GM12878 (cell line): Measurements from ENCODE around the gene CACNA2D4. TPM values are rescaled to one million over a fixed set of nuclear protein-coding genes. Genes with fewer than 3 reads are reported as not detected.

Experiments used
- CBX5 ChIP-seq: sonication (generic); IDR thresholded peaks from 2 replicates; pipeline ENCODE4 v1.6.1; 2016; ENCODE audit warnings: low read depth, moderate library complexity, mild to moderate bottlenecking, inconsistent platforms
- CHD2 ChIP-seq: IDR thresholded peaks from 2 replicates; pipeline ENCODE4 v1.6.1; 2011; ENCODE audit warnings: low read depth, low read length, improper control_type of control experiment, borderline replicate concordance
- PKNOX1 ChIP-seq: fragments of 450-650 bp; IDR thresholded peaks from 2 replicates; pipeline ENCODE4 v1.6.1; 2016; ENCODE audit warnings: mild to moderate bottlenecking
- SIN3A ChIP-seq: IDR thresholded peaks from 2 replicates; pipeline ENCODE4 v1.6.1; 2012; ENCODE audit warnings: low read depth, low read length, improper control_type of control experiment
- ZNF207 ChIP-seq: fragments of 450-650 bp; IDR thresholded peaks from 2 replicates; pipeline ENCODE4 v1.6.1; 2014; ENCODE audit warnings: antibody characterized with exemption, mild to moderate bottlenecking, borderline replicate concordance
- polyA plus RNA-seq, 11 experiments: library from polyadenylated mRNA; depleted of rRNA in 4 of 11; unstranded in 6 of 11; stranded (reverse) in 5 of 11; fragments of >200 nt; fragmentation: Nextera tagmentation in 4 of 11; fragmentation: Illumina TruSeq in 1 of 11; extraction: Ambion mirVana in 4 of 11; extraction: Trizol in 1 of 11; gene quantifications; 1 replicate in 1 of 11; 2 replicates in 10 of 11; pipeline versions ENCODE4 v1.2.1 to v1.2.3, GENCODE V29; 2011 to 2016; ENCODE audit warnings: inconsistent platforms in 2 of 11, missing spikeins in 2 of 11, low read depth in 1 of 11
- total RNA-seq, 4 experiments: library from RNA; depleted of rRNA in 3 of 4; stranded (reverse); fragments of >200 nt in 3 of 4; fragmentation: Illumina TruSeq in 1 of 4; extraction: Trizol in 1 of 4; gene quantifications; 2 replicates each; pipeline versions ENCODE4 v1.2.1 to v1.2.3, GENCODE V29; 2013 to 2021
- TF ChIP-seq, protein P1 (sequence below): fragments of 450-650 bp; IDR thresholded peaks from 2 replicates; pipeline ENCODE4 v1.6.1; 2017; ENCODE audit warnings: mild to moderate bottlenecking, moderate library complexity

CACNA2D4 gene
- total and polyA plus RNA-seq, 10 of the 15 experiments (the other 5 are each of a cell fraction or from before 2014, with no cell fraction given), result 0.03 to 1.0 (median 0.65) TPM

DNA sequence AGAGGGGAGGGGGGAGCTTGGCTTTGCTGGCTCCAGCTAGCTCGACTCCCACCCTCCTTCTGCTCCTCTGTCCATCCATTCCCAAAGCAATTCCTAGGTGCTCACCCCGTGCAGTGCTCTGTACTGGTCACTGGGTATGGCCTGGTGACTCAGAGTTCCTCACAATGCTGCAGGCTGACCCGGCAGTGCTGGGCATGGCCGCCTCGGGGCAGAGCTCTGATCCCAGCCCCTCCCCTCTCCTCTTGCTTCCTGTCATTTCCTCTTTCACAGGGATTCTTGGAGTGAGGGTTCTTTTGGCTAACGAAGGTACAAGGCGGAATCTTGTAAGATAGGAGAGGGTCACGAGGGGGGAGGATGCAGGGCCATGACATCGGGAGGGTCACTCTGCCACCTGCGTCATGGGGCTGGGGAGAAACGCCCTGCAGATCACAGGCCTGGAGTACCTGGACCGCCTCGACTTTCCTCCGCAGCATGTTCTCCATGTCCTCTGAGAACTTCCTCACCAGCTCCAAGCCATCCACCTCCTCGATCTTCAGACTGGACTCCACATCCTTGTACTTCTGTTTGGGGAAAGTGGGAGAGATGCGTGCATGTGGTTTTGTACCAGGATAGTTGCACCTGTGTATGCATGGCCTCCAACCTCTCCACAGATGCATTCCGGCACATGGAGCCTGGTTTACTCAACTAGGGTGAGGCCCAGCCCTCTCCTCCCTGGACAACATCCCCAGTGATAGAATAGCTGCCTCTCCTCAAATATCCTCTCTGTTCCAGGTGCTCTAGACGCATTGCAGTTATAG, 5.7 kb downstream of the CACNA2D4 start (continued):
- TF ChIP-seq, protein P1, sequence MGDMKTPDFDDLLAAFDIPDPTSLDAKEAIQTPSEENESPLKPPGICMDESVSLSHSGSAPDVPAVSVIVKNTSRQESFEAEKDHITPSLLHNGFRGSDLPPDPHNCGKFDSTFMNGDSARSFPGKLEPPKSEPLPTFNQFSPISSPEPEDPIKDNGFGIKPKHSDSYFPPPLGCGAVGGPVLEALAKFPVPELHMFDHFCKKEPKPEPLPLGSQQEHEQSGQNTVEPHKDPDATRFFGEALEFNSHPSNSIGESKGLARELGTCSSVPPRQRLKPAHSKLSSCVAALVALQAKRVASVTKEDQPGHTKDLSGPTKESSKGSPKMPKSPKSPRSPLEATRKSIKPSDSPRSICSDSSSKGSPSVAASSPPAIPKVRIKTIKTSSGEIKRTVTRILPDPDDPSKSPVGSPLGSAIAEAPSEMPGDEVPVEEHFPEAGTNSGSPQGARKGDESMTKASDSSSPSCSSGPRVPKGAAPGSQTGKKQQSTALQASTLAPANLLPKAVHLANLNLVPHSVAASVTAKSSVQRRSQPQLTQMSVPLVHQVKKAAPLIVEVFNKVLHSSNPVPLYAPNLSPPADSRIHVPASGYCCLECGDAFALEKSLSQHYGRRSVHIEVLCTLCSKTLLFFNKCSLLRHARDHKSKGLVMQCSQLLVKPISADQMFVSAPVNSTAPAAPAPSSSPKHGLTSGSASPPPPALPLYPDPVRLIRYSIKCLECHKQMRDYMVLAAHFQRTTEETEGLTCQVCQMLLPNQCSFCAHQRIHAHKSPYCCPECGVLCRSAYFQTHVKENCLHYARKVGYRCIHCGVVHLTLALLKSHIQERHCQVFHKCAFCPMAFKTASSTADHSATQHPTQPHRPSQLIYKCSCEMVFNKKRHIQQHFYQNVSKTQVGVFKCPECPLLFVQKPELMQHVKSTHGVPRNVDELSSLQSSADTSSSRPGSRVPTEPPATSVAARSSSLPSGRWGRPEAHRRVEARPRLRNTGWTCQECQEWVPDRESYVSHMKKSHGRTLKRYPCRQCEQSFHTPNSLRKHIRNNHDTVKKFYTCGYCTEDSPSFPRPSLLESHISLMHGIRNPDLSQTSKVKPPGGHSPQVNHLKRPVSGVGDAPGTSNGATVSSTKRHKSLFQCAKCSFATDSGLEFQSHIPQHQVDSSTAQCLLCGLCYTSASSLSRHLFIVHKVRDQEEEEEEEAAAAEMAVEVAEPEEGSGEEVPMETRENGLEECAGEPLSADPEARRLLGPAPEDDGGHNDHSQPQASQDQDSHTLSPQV, result no peak
- TF ChIP-seq PKNOX1 (no peak), CBX5 (no peak), ZNF207 (no peak), SIN3A (no peak), CHD2 (no peak)
